K562 (cell line): ENCODE measurements around the gene TTC21A. TPM values are rescaled to one million over a fixed set of nuclear protein-coding genes. Genes with fewer than 3 reads are reported as not detected.

ENCODE experiments used
- ATAC-seq: fragments of 200-7000 bp; cut with Tn5 transposase; 3 replicates; pipeline ENCODE4 v1.9.1; 2020; ENCODE audit warnings: moderate library complexity
- BruUV-seq: library from RNA; stranded (reverse); fragments of 400-500 nt; replicated peaks from 2 replicates; lab custom pipeline; 2021; lab: Mats Ljungman, UMichigan
- CTCF ChIA-PET: fragments of 300-600 bp; formaldehyde crosslinking; extraction: SDS; loops from one replicate; lab custom pipeline; 2021; ENCODE audit warnings: low intra/inter-chr PET ratio; lab: Yijun Ruan, JAX
- POLR2A ChIA-PET: fragments of 300-600, 350-650 bp; sonication (Branson Sonifier 250); formaldehyde crosslinking; extraction: SDS; loops from one replicate; lab custom pipeline; 2021; ENCODE audit warnings: antibody characterized with exemption, inconsistent platforms; lab: Yijun Ruan, JAX
- DNase-seq, 4 experiments: peaks; one replicate each; pipeline versions ENCODE4 v3.0.0 to v3.0.0-alpha.2; 2011 to 2018; ENCODE audit warnings: low spot score in 3 of 4, mixed read lengths in 3 of 4; ENCODE audit errors: extremely low read depth in 1 of 4
- FAIRE-seq: peaks from 2 replicates; lab custom pipeline; 2011; peaks lifted over from hg19 to GRCh38; lab: Jason Lieb, UNC
- H2AFZ ChIP-seq: 2 replicates; pipeline ENCODE4 v1.6.0; 2011; ENCODE audit warnings: low read depth, low read length, control low read depth, inconsistent platforms
- H3K27ac ChIP-seq: fragments of 200-600 bp; 3 replicates; pipeline ENCODE4 v1.8.0; 2011; ENCODE audit warnings: low read depth, mild to moderate bottlenecking, control low read depth, inconsistent platforms, low read length, moderate library complexity, mixed read lengths; ENCODE audit errors: extremely low read depth
- H3K27me3 ChIP-seq, 2 experiments: fragments of 300-600 bp in 1 of 2; 2 replicates in 1 of 2; 3 replicates in 1 of 2; pipeline versions ENCODE4 v1.6.0 to v1.8.0; 2011; ENCODE audit warnings: inconsistent platforms in 2 of 2, low read length in 2 of 2, mild to moderate bottlenecking in 1 of 2, mixed read lengths in 1 of 2, moderate library complexity in 1 of 2; ENCODE audit not compliant: control insufficient read depth in 2 of 2, insufficient read depth in 2 of 2
- H3K36me3 ChIP-seq: fragments of 300-600 bp; 3 replicates; pipeline ENCODE4 v1.8.0; 2011; ENCODE audit warnings: mild to moderate bottlenecking, low read length, inconsistent platforms; ENCODE audit not compliant: control insufficient read depth, insufficient read depth
- H3K4me1 ChIP-seq, 2 experiments: fragments of 200-600 bp in 1 of 2; replicated peaks in 1 of 2; 2 replicates in 1 of 2; 3 replicates in 1 of 2; pipeline versions ENCODE4 v1.5.1 to v1.8.0; 2011; ENCODE audit warnings: inconsistent platforms in 2 of 2, low read length in 2 of 2, mild to moderate bottlenecking in 1 of 2, mixed read lengths in 1 of 2, moderate library complexity in 1 of 2; ENCODE audit not compliant: control insufficient read depth in 2 of 2, insufficient read depth in 2 of 2
- H3K4me2 ChIP-seq: 2 replicates; pipeline ENCODE4 v1.6.1; 2011; ENCODE audit warnings: low read length, control low read depth, inconsistent platforms, mixed read lengths; ENCODE audit not compliant: insufficient read depth
- H3K4me3 ChIP-seq: fragments of 200-600 bp; sonication (generic), shearing (Covaris generic); 2 replicates; pipeline ENCODE4 v1.5.1; 2016; ENCODE audit warnings: control low read depth, inconsistent platforms
- H3K79me2 ChIP-seq: fragments of 200-600 bp; 3 replicates; pipeline ENCODE4 v1.8.0; 2011; ENCODE audit warnings: low read length, inconsistent platforms; ENCODE audit not compliant: control insufficient read depth, insufficient read depth
- H3K9ac ChIP-seq, 2 experiments: 2 replicates each; pipeline versions ENCODE4 v1.6.0 to v1.6.1; 2011; ENCODE audit warnings: low read depth in 2 of 2, low read length in 2 of 2, control low read depth in 1 of 2, inconsistent platforms in 1 of 2, mild to moderate bottlenecking in 1 of 2, mixed read lengths in 1 of 2; ENCODE audit not compliant: insufficient read depth in 1 of 2
- H3K9me1 ChIP-seq: one replicate; pipeline ENCODE4 v1.6.0; 2011; ENCODE audit warnings: inconsistent platforms, mild to moderate bottlenecking, low read length, moderate library complexity; ENCODE audit not compliant: control insufficient read depth, insufficient read depth
- H3K9me3 ChIP-seq: replicated peaks from 2 replicates; pipeline ENCODE4 v1.5.1; 2011; ENCODE audit warnings: low read depth, low read length, inconsistent platforms; ENCODE audit not compliant: control insufficient read depth, insufficient read depth
- H4K20me1 ChIP-seq: replicated peaks from 2 replicates; pipeline ENCODE4 v1.6.1; 2011; ENCODE audit warnings: low read length, inconsistent platforms, mixed read lengths; ENCODE audit not compliant: control insufficient read depth, insufficient read depth
- POLR2G ChIP-seq: fragments of 200-400 bp; formaldehyde crosslinking; IDR thresholded peaks from 2 replicates; pipeline ENCODE4 v1.6.1; 2017; ENCODE audit warnings: low read depth, mild to moderate bottlenecking, antibody characterized with exemption, low read length, moderate library complexity
- TAF15 ChIP-seq: fragments of 200-400 bp; formaldehyde crosslinking; IDR thresholded peaks from 2 replicates; pipeline ENCODE4 v1.6.1; 2017; ENCODE audit warnings: mild to moderate bottlenecking, low read depth, low read length, moderate library complexity
- ZBTB40 ChIP-seq, 2 experiments: fragments of 450-650 bp in 1 of 2; sonication (generic) in 1 of 2; formaldehyde crosslinking in 1 of 2; IDR thresholded peaks; 2 replicates each; pipeline versions ENCODE4 v1.7.1 to v1.9.0; 2016 to 2022; ENCODE audit warnings: inconsistent platforms in 1 of 2, mild to moderate bottlenecking in 1 of 2, missing genetic modification reagents in 1 of 2
- ZNF143 ChIP-seq: sonication (generic); formaldehyde crosslinking; IDR thresholded peaks from 2 replicates; pipeline ENCODE4 v1.9.0; 2022; ENCODE audit warnings: mild to moderate bottlenecking, missing genetic modification reagents
- WGBS: fragments of 100-300 bp; shearing (Covaris generic); methylation state at CpG from one replicate; pipeline ENCODE4 v1.1.6; 2016; ENCODE audit warnings: low coverage, mixed read lengths; ENCODE audit not compliant: insufficient coverage; ENCODE audit errors: missing lambda C conversion rate; 5-methylcytosine and 5-hydroxymethylcytosine counted together
- in situ Hi-C: fragments of 300-500 bp; cut with MboI; formaldehyde crosslinking; loops from 4 replicates; pipeline ENCODE4 v1.15.0; 2018; ENCODE audit warnings: inconsistent platforms, mixed read lengths
- intact Hi-C: fragments of 100-400 bp; cut with micrococcal nuclease; formaldehyde crosslinking; loops from 2 replicates; pipeline ENCODE4 v1.14.2; 2022
- polyA plus RNA-seq, 8 experiments: library from polyadenylated mRNA; depleted of rRNA in 4 of 8; stranded (reverse) in 5 of 8; unstranded in 3 of 8; fragments of >200 nt; fragmentation: Nextera tagmentation in 2 of 8; fragmentation: Illumina TruSeq in 1 of 8; extraction: Ambion mirVana in 2 of 8; extraction: Trizol in 1 of 8; gene quantifications; 2 replicates each; pipeline versions ENCODE4 v1.2.1 to v1.2.3, GENCODE V29; 2011 to 2014; ENCODE audit warnings: inconsistent platforms in 1 of 8, missing spikeins in 1 of 8
- total RNA-seq, 7 experiments: library from RNA; depleted of rRNA in 6 of 7; stranded (reverse); fragments of >200 nt in 6 of 7; fragmentation: Illumina TruSeq in 2 of 7; extraction: Trizol in 2 of 7; gene quantifications; 2 replicates each; pipeline versions ENCODE4 v1.2.1 to v1.2.3, GENCODE V29; 2011 to 2021; ENCODE audit warnings: low replicate concordance in 1 of 7

Gene TTC21A
- total and polyA plus RNA-seq, 9 of the 15 experiments (the other 6 are each of a cell fraction or from before 2014, with no cell fraction given) = 0.22 to 1.4 (median 0.70) TPM

- Histone ChIP-seq H3K9ac (no peak overlapping the region), H4K20me1 (peaks cover 17% of the 10 kb centered on the region)
- CTCF ChIA-PET = interaction anchor here (0.7 to 0.9 kb wide), 4 partner anchors 89 to 270 kb away, joined by 3 to 6 read pairs (median 3); no protein-coding TSS in a partner anchor
- no peak for TF ChIP-seq ZBTB40 (IDR thresholded peaks at IDR 0.05)
- TF ChIP-seq ZBTB40 (CRISPR knock-in tag; IDR thresholded peaks at IDR 0.05) = 0 out of 2 replicates have a peak, but pooled peaks have one; percentile 13
- TF ChIP-seq TAF15 = no peak
- TF ChIP-seq POLR2G = 0 out of 2 replicates have a peak, but pooled peaks have one; percentile 11
- no peak for TF ChIP-seq ZNF143 (CRISPR knock-in tag)
- TF ChIP-seq, all 486 proteins: peak for 2
- intact Hi-C loops (loop anchor here (2.0 kb wide), 1 partner anchor 188 kb away; no protein-coding TSS in a partner anchor), in situ Hi-C loops (no loop called here)
- WGBS = 89% methylated on average over 9 of the region's 9 CpGs
- Histone ChIP-seq H2AFZ (no peak overlapping the region), H3K9me3 (no peaks in the 10 kb centered on the region), H3K27ac (no peak overlapping the region), H3K4me3 (no peak overlapping the region), H3K4me2 (no peak overlapping the region), H3K9me1 (peaks cover 4% of the 10 kb centered on the region), H3K27me3 (no peaks in the 10 kb centered on the region), H3K79me2 (peaks cover 31% of the 10 kb centered on the region), H3K4me1 (peaks cover 4 to 23% of the 10 kb centered on the region in 2 experiments; a peak in 2 of 5 replicates), H3K36me3 (peaks cover 86% of the 10 kb centered on the region)
- BruUV-seq = no TSS peak
- ATAC-seq (no peak), FAIRE-seq (no peak), DNase-seq (no peak)
- POLR2A ChIA-PET = no interaction called here
These were observed 7.0 kb upstream of the TTC21A start for GRCh38 chr3:39100500-39100886.
